IPS DF 4.7 (cell line): Measurements from ENCODE around the gene STK11.

Experiments used
- DNase-seq: peaks from one replicate; pipeline ENCODE4 v3.0.0-alpha.2; 2013; ENCODE audit warnings: low spot score; ENCODE audit errors: extremely low read depth

The STK11 gene

GRCh38 chr19:1271528-1272422 is 66.2 kb downstream of the STK11 start:
- no peak for DNase-seq

GRCh38 chr19:1272423-1273262 is 67.1 kb downstream of the STK11 start:
- DNase-seq = no peak

DNA sequence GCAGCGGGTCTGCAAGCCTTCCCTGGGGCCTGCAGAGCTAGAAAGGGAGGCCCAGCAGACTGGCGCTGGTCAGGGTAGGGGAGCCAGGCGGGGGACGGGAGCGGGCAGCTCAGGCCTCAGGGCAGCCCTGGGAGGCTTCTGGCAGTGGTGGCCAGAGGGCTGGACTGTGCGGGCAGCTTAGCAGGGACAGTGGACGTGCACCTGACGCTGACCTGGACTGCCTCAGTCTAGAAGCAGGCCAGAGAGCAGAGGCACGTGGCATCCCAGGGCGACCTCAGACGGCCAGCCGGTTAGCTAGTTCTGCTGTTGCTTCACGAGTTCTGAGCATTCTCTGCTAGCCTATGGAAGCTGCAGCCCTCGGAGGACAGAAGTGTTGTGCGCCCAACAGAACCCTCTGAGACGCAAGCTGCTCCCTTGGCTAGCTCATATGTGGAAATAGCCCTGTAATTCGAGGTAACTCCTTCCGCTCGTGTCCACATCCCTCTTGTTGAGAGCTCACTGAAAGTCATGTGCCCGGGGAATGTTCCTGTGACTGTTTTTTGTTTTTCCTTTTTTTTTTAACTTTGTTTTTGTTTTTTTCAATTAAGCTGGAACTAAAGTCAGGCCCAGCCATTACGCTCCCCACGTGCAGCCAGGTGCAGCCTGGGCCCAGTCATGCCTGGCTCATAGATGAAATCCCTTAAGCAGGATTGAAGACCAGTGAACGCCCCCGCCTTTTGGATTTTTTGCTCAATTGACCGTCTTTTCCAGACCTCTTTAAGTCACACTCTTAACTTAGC is 67.9 kb downstream of the STK11 start:
- no peak for DNase-seq

GRCh38 chr19:1274081-1274851 is 68.7 kb downstream of the STK11 start:
- no peak for DNase-seq

GRCh38 chr19:1274852-1275259 is 69.3 kb downstream of the STK11 start:
- DNase-seq = no peak

- DNase-seq = no peak
Observed at GRCh38 chr19:1275260-1275975, 69.8 kb downstream of the STK11 start, which contains the start of gene FAM174C. FAM174C (plus strand) TSS chr19:1275530; CDS start chr19:1275550, 20 bp downstream.

GRCh38 chr19:1275976-1276627 is 70.5 kb downstream of the STK11 start:
- no peak for DNase-seq

- no peak for DNase-seq
Observed at GRCh38 chr19:1276628-1277022, 71.0 kb downstream of the STK11 start.

GRCh38 chr19:1277061-1277460 is 71.5 kb downstream of the STK11 start:
- DNase-seq = no peak
